Epidermal melanocyte (primary cell): ENCODE measurements around the gene SWAP70.

Experiments
- DNase-seq: peaks from one replicate; pipeline ENCODE4 v3.0.0; 2011; ENCODE audit warnings: low spot score; ENCODE audit not compliant: insufficient read length

Gene SWAP70

DNA sequence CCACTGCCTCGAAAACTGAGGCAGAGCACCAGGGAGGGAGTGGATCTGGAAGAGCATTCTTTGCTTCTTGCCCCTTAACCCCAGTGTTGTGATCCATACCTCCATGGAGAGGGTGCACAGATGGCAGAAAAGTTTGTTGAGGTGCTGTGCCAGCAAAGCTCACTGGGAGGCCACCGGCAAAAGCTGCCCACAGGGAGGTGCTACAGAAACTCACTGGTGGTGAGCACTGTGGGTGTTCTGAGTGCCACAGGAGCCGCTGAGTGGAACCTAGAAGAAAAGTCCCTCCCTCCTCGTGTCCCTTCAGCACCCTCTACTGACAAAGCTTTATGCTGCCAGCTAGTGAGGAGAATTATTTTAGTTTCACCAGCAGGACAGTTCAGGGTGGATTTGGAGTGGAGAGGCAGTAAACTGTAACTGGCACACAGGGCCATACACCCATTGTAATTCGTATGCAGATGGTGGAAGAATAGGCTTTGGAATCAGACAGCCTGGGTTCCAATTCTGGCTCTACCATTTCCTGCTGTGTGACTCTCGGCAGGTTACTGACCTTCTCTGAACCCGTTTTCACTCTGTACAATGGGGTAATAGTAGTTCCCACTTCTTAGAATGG lies 84.6 kb downstream of the SWAP70 start:
- no peak for DNase-seq

DNA sequence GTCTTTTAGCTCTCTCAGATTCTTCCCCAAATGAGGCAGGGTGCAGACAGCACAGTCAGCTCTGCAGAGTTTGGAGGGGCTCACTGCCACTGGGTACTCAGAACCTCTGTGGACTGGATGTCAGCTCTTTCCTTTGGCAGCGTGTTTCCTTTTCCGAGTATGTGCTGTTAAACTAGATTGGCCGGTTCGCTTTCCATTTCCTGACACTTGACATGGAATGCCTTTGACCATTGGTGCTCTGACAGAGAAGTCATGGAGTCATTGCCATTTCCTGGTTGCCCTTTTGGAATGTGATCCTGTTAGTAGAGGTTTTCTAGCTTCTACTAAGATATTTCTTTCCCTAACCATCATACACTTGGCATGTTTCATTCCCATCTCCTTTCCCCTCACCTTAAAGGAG lies 86.7 kb downstream of the SWAP70 start:
- no peak for DNase-seq

DNA sequence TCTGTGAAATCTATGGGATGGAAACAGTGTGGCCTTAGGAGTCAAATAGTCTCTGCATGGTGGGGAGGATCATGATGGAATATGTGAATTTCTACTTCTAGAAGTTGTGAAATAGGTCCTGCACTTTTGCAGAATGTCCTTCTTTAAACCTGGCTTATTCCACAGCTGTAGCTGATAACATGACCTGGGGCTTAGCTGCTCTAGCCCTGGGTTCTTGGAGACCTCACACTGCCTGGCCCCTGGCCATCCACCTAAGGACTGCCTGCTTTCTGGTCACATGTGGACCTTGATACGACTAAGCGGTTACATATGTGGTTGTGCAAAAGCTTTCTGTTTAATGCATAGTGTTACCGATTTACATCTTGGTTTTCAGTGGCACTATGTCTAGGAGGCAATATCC lies 88.2 kb downstream of the SWAP70 start:
- DNase-seq = no peak

DNA sequence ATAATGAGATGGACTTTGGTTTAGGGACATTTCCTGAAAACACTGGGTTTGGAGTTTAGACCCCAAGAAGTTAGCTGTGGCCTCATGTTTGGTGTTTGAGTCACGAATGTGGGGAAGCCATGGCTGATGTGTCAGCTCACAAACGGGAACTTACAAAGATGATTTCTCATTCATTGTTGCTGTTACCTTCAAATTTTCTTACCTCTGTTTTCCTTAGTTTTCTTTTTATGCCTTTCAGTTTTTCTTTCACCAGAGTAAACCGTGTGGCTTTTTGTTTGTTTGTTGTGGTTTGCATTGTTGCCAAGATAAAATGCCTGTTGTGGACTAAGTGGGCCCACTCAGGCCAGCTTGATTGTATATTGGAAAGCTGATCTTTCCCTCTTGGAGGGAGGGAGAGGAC lies 89.1 kb downstream of the SWAP70 start:
- no peak for DNase-seq

DNA sequence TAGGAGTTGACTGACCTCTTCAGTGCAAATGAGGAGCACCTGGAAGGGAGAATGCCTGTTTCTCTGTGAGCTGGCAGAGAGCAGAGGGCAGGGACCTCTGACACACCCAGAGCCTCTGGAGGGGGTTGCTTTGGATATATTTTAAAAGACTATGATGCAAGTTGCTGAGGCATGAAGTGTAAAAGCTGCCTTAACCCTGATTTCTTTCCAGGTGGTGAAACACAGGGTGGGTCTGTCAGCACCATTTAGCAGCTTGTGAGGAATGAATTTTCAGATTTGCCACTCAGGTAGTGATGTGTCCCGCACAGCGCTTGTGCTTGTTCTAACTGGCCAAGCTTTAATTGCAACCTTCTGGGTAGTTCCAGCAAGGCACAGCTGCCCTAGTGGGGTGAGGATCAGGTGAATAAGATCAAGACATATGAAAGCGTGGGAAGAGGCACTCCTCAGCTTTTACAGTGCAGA lies 90.2 kb downstream of the SWAP70 start:
- DNase-seq = no peak

DNA sequence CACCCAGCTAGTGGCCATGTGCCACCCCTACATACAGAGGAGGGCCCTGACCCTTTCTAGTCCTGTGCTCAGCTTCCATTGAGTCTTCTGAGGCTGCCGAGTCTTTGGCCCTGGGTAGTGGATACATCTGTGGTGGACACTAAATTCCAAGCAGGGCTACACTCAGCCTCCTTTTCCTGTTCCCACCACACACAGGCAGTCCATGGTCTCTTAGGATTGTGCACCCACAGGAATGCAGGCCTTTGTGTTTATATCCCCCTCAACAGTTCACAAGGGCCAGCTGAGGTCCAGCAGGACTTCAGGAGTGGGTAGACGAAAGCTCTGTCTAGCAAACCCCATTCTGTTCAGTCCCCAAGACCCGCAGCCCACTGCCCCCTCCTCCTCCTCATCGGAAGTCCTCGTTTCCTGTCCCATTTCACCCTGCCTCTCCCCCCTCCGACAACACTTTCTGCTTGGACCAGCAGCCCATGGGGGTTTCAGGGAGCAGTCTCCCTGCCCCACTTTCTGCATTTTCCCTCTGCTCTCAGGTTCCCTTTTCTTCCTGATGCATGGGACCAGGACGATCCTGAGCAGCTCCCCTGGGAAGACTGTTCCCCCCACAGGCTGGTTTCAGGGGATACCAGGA lies 91.8 kb downstream of the SWAP70 start:
- DNase-seq = no peak

DNA sequence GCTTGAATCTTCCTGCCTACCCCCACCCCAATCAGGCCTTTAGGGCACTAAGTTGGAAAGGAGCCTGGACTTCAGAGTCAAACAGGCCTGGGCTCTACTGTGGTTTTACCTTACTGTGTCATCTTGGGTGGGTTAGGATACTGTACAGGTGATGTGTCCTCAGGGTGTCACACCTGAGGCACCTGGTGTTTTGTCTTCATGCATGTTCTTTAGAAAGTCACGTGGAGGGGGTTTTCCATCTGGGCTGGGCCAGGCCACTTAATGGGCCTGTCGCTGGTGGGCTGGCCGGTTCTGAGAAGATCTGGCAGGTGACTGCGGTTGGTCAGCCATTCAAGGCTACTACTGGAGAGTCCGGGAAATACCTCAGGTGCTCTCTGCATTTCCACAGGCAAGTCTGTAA lies 92.6 kb downstream of the SWAP70 start:
- DNase-seq = no peak

DNA sequence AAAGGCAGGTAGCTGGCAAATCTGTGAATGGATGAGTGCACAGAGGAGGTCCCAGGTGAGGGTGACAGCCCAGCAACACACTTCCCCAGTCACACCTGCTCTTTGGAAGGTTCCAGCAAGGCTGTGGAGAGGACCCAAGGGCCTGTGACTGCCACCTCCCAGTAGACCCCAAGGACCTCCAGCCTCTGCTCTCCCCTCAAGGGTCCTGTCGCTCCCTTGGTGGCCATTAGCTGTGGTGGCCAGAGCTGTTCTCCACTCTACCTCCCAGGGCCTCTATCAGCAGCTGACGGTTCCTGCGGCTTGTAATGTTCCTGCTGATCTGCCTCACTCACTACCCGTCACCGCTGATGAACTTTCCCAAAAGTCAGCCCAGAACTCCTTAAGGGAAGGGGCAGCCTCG lies 93.0 kb downstream of the SWAP70 start:
- no peak for DNase-seq

DNA sequence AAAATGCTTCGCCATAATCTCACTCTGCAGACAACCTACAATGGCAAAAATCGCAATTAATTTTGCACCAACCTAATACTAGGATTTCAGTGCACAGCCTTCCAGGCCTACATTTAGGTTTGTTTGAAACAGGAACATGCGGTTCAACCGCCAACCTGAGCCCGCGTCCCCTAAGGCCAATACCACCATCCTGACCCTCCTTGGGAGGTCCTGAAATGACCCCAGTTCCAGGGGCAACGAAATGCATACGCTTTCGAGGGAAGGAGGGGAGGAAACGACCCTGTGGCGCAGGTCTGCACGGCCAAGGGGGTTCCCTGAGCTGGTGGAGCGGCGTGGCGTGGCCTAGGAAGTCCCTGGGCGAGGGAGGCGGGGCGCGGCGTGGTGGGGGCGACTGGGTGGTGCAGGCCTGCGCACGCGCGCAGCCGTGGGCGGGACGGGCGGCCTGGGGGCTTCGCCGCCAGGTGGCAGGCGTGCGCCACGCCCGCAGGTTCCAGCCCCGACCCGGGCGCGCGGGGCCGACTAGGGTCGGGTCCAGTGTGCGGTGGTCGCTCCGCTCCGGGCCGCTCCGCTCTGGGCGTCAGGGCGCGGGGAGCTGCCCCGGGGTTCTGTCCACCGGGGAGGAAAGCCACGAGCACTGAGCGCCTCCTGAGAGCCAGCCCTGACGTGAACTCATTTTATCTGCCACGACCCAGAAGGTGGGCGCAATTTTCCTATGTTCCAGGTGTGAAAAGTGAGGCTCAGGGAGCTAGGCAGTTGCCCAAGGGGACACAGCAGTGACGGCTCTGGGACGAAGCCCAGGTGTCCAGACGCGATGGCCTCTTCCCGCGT lies 94.1 kb downstream of the SWAP70 start:
- peak; percentile 86 for DNase-seq

DNA sequence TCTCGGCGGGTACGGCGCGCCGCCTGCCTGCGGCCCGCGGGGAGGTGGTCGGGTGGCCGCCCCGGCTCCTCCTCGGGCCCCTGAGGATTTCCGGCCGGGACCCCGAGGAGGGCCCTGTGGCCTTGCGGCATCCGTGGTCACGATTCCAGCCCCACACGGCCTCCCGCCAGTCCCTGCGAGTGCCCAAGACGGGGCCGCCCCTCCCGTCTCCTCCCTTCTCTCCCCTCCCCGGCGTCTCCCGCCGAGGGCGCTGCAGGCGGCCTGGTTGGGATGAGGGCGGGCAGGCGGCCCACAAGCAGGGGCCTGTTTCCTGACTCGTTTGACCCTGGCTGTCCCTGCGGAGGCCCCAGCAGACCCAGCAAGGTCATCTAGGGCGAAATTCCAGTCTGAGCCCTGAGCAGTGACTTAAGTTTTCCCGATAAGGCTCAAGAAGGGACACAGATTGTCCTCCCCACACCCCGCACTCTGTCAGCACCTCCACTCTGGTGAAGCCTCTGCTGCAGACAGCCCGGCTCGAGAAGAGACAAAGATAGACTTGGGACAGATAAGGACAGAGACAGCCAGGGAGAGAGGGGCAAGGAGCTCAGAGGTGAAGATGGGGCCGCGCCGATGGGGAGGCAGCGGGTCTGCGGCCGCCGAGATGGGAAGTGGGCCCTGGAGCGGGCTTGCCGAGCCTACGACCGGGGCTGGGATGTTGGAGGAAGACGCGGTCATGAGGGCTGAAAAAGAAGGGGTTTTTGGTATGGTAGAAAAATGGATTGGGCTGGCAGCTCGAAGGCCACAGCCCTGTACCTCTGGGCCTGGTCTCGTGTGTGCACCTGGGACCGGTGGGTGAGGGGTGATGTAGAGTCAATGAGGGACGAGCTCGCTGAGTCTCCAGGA lies 95.0 kb downstream of the SWAP70 start:
- no peak for DNase-seq

DNA sequence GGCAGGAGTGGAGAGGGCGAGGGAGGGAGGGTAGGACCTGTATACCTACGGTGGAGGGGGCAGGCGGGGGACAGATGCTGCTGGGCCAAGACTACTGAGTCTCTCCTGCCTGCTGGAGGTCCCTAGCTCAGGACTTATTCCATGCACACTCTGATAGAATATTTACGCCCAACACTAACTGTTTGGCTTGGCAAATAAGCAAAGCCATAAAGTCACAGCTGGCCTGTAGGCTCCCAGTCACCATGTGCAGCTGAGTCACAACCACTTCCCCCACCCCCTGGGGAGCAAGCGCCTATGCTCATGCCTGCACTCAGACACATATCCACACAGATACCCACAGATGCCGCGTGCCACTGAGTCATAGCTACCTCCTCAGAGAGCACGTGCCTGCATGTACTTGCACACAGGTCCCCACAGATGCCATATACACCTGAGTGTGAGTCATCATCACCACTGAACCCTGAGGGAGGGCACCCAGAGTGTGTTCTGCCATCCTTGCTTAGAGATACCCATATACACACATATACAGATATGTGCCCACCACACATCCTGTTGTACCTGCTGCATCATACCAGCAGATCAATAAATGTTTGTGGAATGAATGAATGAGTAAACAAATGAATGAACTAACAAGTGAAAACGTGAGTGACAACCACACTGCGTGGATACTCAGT lies 95.8 kb downstream of the SWAP70 start:
- peak; percentile 84 for DNase-seq

DNA sequence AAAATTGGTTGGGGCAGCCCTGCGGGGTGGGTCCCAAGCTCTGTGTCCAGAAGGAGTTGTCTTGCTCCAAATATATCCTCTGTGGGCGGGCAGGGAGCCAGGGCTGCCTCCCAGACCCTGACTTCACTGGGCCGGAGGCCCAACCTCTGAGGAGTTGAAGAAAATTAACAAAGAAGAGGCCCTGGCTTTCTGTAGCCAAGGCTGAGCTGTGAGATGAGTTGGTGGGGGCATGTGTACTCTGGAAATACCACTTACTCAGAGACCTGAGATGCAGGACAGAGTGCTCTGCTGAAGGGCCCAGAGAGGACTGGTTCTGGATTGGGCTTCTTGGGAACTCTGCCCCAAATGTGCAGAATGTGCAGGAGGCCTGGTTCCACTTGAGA lies 96.3 kb downstream of the SWAP70 start:
- no peak for DNase-seq

DNA sequence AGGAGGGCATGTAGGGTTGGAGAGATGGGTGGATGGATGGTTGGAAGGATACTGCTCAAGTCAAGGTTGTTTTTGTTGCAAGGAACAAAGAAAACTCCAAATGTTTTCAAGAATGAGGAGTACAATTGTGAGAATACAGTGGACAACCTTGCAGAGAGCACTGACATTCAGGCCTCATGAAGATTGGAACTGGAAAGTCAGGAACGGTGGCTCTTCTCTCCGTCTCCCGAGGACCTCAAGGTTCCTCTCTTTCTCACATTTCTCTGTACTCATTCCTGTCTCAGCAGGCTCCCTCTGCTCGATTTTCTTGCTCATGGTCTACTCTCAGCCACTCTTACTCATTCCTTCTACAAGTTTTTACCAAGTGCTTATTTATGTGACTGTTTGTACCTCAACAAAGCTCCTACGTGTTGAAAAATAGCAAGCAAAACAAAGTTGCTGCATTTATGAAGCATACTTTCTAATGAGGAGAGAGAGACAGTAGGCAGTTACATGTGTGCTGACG lies 97.6 kb downstream of the SWAP70 start:
- DNase-seq = no peak

DNA sequence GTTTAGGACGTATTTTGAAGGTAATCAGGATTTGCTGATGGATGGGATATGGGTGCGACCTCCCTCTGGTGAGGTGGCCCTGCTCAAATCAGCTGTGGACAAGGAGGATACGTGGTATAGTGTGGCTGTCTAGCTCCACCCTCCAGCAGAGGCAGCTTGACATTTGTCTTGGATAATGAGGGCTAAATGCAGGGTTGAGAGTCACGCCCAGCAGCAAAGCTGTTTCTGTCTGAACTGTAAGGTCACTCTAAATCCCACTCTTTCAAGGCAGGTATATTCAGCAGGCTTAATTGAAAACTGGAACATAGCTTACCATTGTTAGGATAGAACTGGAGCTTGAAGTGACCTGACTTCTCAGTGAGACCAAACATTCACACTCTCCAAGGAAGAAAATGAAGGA lies 98.7 kb downstream of the SWAP70 start:
- DNase-seq = no peak

DNA sequence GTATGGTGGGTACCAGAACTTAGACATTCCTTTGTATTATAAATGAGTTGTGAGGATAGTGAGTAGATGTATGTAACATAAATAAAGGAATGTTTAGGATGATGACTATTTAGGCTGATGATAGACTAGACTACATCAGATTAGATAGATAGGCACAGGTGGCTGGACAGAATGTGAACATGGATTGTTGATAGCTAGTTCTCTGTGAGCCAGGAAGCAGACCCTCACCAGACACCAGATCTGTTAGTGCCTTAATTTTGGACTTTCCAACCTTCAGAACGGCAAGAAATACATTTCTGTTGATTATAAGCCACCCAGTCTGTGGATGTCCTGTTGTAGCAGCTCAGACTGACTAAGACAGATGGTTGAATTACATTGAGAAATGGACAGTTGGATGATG lies 99.4 kb downstream of the SWAP70 start:
- no peak for DNase-seq

DNA sequence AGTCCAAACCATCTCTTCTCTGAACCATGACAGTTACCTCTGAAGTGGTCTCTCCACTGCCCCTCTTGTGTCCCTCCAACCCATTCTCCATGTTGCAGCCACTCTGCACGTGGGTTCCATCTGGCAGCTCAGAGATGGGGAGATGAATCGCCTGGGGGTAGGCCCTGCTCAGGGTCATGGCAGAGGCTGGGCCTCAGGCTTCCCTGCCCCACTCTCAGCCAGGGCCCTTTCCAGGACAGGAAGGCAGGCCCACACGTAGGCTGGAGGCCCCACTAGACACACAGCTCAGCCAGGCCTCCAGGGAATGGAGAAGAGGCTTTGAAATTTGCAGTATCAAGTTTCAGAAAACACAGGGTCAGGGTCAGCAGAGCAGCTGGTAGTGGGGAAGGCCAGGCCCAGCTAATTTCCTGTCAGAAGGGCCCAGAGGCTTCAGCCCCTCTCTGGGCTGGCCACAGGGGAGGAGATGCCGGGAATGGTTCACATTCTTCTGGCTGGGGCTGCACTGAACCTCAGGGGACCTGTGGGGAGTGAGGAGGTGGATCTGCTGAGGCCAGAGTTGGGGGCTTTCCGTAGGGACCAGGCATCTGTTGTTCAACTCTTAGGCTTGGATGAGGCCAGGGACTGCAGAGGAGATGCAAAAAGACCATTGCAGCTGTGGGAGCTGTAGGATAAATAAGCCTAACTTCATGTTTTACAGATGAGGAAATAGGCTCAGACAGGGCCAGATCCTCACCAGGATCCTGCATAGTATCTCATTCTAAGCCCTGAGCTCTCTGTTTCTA lies 101.6 kb downstream of the SWAP70 start:
- DNase-seq = peak; percentile 46

DNA sequence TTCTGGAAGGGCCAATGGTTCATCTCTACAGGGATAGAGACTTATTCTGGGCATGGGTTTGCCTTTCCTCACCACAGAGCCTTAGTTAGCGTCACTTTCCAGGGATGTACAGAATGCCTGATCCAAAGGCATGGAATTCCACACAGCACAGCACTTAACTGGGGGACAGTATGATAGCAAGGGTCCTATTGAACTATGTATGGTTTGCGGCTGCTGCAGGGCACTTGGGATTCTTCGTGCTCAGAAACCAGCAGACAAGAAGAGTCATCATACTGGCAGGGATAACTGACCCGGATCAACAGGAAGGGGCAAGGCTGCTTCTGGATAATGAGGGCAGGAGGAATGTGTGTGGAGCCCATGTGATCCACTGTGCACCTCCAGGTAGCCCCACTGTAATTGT lies 105.7 kb downstream of the SWAP70 start:
- DNase-seq = no peak

DNA sequence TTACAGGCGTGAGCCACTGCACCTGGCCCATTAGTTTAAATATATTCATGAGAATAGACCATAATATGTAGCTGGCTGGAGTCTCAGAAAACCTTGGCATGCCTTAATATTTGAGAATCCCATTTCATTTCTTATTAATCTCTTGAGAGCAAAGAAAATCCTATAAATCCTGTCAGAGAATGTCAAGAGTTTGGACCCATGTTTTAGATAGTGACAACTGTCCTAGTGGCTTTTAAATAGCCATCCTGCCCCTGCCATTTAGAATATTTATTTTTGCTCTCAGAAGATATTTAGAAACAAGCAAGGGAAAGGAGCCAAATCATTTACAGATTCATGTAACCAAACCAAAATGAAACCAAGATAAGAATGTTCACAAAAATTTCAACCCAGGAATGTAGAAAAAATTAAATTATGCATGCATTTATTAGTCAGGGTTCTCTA lies 107.2 kb downstream of the SWAP70 start:
- no peak for DNase-seq

DNA sequence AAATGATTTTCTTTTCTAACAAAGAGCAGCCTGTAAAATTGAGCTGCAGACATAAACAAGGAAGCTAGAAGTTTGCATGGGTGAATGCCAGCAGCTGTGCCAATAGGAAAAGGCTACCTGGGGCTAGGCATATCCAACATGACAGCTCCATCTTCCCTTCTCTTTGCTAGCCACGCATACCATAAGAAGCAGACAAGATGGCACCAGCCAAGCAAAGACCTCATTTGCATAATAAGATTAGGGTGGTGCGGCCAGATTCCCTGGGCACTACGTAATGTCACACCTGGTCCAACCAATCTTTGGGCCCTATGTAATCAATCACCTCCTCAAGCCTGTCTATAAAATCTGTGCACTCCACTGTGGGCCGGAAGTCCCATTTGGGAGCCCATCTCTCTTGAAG lies 108.3 kb downstream of the SWAP70 start:
- no peak for DNase-seq

DNA sequence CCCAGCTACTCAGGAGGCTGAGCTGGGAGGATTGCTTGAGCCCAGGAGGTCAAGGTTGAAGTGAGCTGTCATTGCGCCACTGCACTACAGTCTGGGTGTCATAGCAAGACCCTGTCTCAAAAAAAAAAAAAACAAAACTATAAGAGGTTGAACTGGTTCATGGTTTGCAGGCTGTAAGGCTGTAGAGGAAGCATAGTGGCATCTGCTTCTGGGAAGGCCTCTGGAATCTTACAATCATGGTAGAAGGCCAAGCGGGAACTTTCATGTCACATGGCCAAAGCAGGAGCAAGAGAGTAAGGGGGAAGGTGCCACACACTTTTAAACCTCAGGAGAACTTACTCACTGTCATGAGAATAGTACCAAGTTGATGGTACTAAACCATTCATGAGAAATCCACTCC lies 109.6 kb downstream of the SWAP70 start:
- no peak for DNase-seq
